ENCODE data around the gene NKX1-1. TPM values are rescaled to one million over a fixed set of nuclear protein-coding genes. Genes with fewer than 3 reads are reported as not detected.
"Not testable (repeated sequence)": the region's sequence is repeated elsewhere in the genome, so short reads cannot be mapped to it uniquely, and the experiment has no call there.

NKX1-1 gene
- total RNA-seq, 1 experiment from 2014 or later, result not detected

GRCh38 chr4:1448589-1449420, 42.6 kb upstream of the NKX1-1 start:
- H3K9me3 ChIP-seq (ENCODE audit: low read length), result peaks cover 1% of the 10 kb centered on the region; the same call in 1 of the 2 replicates
- H3K9ac ChIP-seq (ENCODE audit: low read length), result no peak overlapping the region
- H3K27ac ChIP-seq (ENCODE audit: low read length), result no peak overlapping the region
- no peaks in the 10 kb centered on the region for H3K79me2 ChIP-seq (ENCODE audit: low read length)
- H2AFZ ChIP-seq (ENCODE audit: low read length), result no peak overlapping the region
- no peaks in the 10 kb centered on the region for H3K27me3 ChIP-seq (ENCODE audit: low read length)
- no peak for DNase-seq
- no peaks in the 10 kb centered on the region for H3K36me3 ChIP-seq (ENCODE audit: insufficient read depth, low read length)
- no peaks in the 10 kb centered on the region for H4K20me1 ChIP-seq (ENCODE audit: insufficient read depth, low read depth, low read length)
- H3K4me3 ChIP-seq (ENCODE audit: low read length), result no peak overlapping the region
- H3K4me1 ChIP-seq (ENCODE audit: low read length), result no peaks in the 10 kb centered on the region
- H3K4me2 ChIP-seq (ENCODE audit: low read depth, low read length, poor library complexity, severe bottlenecking), result no peak overlapping the region
- no peaks in the 10 kb centered on the region for H3K9me2 ChIP-seq (replicated peaks; ENCODE audit: insufficient read depth, low read length)

GRCh38 chr4:1447676-1448588, 41.7 kb upstream of the NKX1-1 start:
- no peaks in the 10 kb centered on the region for H3K79me2 ChIP-seq (ENCODE audit: low read length)
- no peak overlapping the region for H3K4me3 ChIP-seq (ENCODE audit: low read length)
- H4K20me1 ChIP-seq (ENCODE audit: insufficient read depth, low read depth, low read length), result no peaks in the 10 kb centered on the region
- H3K27me3 ChIP-seq (ENCODE audit: low read length), result no peaks in the 10 kb centered on the region
- H3K9me3 ChIP-seq (ENCODE audit: low read length), result no peaks in the 10 kb centered on the region; the same call in 1 of the 2 replicates
- no peaks in the 10 kb centered on the region for H3K36me3 ChIP-seq (ENCODE audit: insufficient read depth, low read length)
- no peaks in the 10 kb centered on the region for H3K9me2 ChIP-seq (replicated peaks; ENCODE audit: insufficient read depth, low read length)
- no peak for DNase-seq
- H3K4me2 ChIP-seq (ENCODE audit: low read depth, low read length, poor library complexity, severe bottlenecking), result no peak overlapping the region
- H3K27ac ChIP-seq (ENCODE audit: low read length), result no peak overlapping the region
- H2AFZ ChIP-seq (ENCODE audit: low read length), result no peak overlapping the region
- no peaks in the 10 kb centered on the region for H3K4me1 ChIP-seq (ENCODE audit: low read length)
- no peak overlapping the region for H3K9ac ChIP-seq (ENCODE audit: low read length)

- no peaks in the 10 kb centered on the region for H3K27me3 ChIP-seq (ENCODE audit: low read length)
- peak; percentile 7 for DNase-seq
- no peaks in the 10 kb centered on the region for H3K9me3 ChIP-seq (ENCODE audit: low read length)
- no peaks in the 10 kb centered on the region for H3K79me2 ChIP-seq (ENCODE audit: low read length)
- no peaks in the 10 kb centered on the region for H3K9me2 ChIP-seq (replicated peaks; ENCODE audit: insufficient read depth, low read length)
- no peak overlapping the region for H2AFZ ChIP-seq (ENCODE audit: low read length)
- H3K27ac ChIP-seq (ENCODE audit: low read length), result no peak overlapping the region
- H3K4me2 ChIP-seq (ENCODE audit: low read depth, low read length, poor library complexity, severe bottlenecking), result no peak overlapping the region
- H3K9ac ChIP-seq (ENCODE audit: low read length), result no peak overlapping the region
- H3K36me3 ChIP-seq (ENCODE audit: insufficient read depth, low read length), result no peaks in the 10 kb centered on the region
- no peaks in the 10 kb centered on the region for H3K4me1 ChIP-seq (ENCODE audit: low read length)
- H4K20me1 ChIP-seq (ENCODE audit: insufficient read depth, low read depth, low read length), result no peaks in the 10 kb centered on the region
- no peak overlapping the region for H3K4me3 ChIP-seq (ENCODE audit: low read length)
Measured at GRCh38 chr4:1446502-1447386, 40.5 kb upstream of the NKX1-1 start.

- H3K79me2 ChIP-seq (ENCODE audit: low read length), result no peaks in the 10 kb centered on the region
- no peaks in the 10 kb centered on the region for H3K9me2 ChIP-seq (replicated peaks; ENCODE audit: insufficient read depth, low read length)
- H3K4me3 ChIP-seq (ENCODE audit: low read length), result no peak overlapping the region
- H3K27me3 ChIP-seq (ENCODE audit: low read length), result no peaks in the 10 kb centered on the region
- H3K36me3 ChIP-seq (ENCODE audit: insufficient read depth, low read length), result no peaks in the 10 kb centered on the region
- no peaks in the 10 kb centered on the region for H3K9me3 ChIP-seq (ENCODE audit: low read length)
- no peak overlapping the region for H2AFZ ChIP-seq (ENCODE audit: low read length)
- no peaks in the 10 kb centered on the region for H4K20me1 ChIP-seq (ENCODE audit: insufficient read depth, low read depth, low read length)
- no peak for DNase-seq
- H3K27ac ChIP-seq (ENCODE audit: low read length), result no peak overlapping the region
- no peaks in the 10 kb centered on the region for H3K4me1 ChIP-seq (ENCODE audit: low read length)
- no peak overlapping the region for H3K4me2 ChIP-seq (ENCODE audit: low read depth, low read length, poor library complexity, severe bottlenecking)
- no peak overlapping the region for H3K9ac ChIP-seq (ENCODE audit: low read length)
Measured at GRCh38 chr4:1445716-1446445, 39.6 kb upstream of the NKX1-1 start.

- peak; percentile 16 for DNase-seq
- H3K9me2 ChIP-seq (replicated peaks; ENCODE audit: insufficient read depth, low read length); H3K4me1 ChIP-seq (ENCODE audit: low read length); H3K27ac ChIP-seq (ENCODE audit: low read length); H3K4me3 ChIP-seq (ENCODE audit: low read length); H3K9me3 ChIP-seq (ENCODE audit: low read length); H3K9ac ChIP-seq (ENCODE audit: low read length); H3K4me2 ChIP-seq (ENCODE audit: low read depth, low read length, poor library complexity, severe bottlenecking); H2AFZ ChIP-seq (ENCODE audit: low read length); H3K27me3 ChIP-seq (ENCODE audit: low read length); H3K36me3 ChIP-seq (ENCODE audit: insufficient read depth, low read length); H3K79me2 ChIP-seq (ENCODE audit: low read length); H4K20me1 ChIP-seq (ENCODE audit: insufficient read depth, low read depth, low read length): not testable (repeated sequence)
Measured at GRCh38 chr4:1443688-1444172, 37.5 kb upstream of the NKX1-1 start.

- Histone ChIP-seq H3K4me2 (ENCODE audit: low read depth, low read length, poor library complexity, severe bottlenecking) (no peak overlapping the region), H3K36me3 (ENCODE audit: insufficient read depth, low read length) (no peaks in the 10 kb centered on the region), H3K4me1 (ENCODE audit: low read length) (no peaks in the 10 kb centered on the region), H3K9me3 (ENCODE audit: low read length) (no peaks in the 10 kb centered on the region), H3K9ac (ENCODE audit: low read length) (no peak overlapping the region), H3K27me3 (ENCODE audit: low read length) (no peaks in the 10 kb centered on the region), H2AFZ (ENCODE audit: low read length) (no peak overlapping the region), H3K27ac (ENCODE audit: low read length) (no peak overlapping the region), H3K9me2 (replicated peaks; ENCODE audit: insufficient read depth, low read length) (no peaks in the 10 kb centered on the region), H3K79me2 (ENCODE audit: low read length) (no peaks in the 10 kb centered on the region), H4K20me1 (ENCODE audit: insufficient read depth, low read depth, low read length) (no peaks in the 10 kb centered on the region), H3K4me3 (ENCODE audit: low read length) (no peak overlapping the region)
- no peak for DNase-seq
Measured at GRCh38 chr4:1427010-1427409, 20.8 kb upstream of the NKX1-1 start.

GRCh38 chr4:1421657-1422056, 15.4 kb upstream of the NKX1-1 start:
- Histone ChIP-seq H4K20me1 (ENCODE audit: insufficient read depth, low read depth, low read length) (no peaks in the 10 kb centered on the region), H3K27ac (ENCODE audit: low read length) (no peak overlapping the region), H3K36me3 (ENCODE audit: insufficient read depth, low read length) (no peaks in the 10 kb centered on the region), H3K4me3 (ENCODE audit: low read length) (no peak overlapping the region), H2AFZ (ENCODE audit: low read length) (no peak overlapping the region), H3K27me3 (ENCODE audit: low read length) (no peaks in the 10 kb centered on the region), H3K4me1 (ENCODE audit: low read length) (no peaks in the 10 kb centered on the region), H3K9me3 (ENCODE audit: low read length) (no peaks in the 10 kb centered on the region), H3K79me2 (ENCODE audit: low read length) (no peaks in the 10 kb centered on the region), H3K9ac (ENCODE audit: low read length) (no peak overlapping the region), H3K4me2 (ENCODE audit: low read depth, low read length, poor library complexity, severe bottlenecking) (no peak overlapping the region), H3K9me2 (replicated peaks; ENCODE audit: insufficient read depth, low read length) (no peaks in the 10 kb centered on the region)
- DNase-seq, result no peak
